GM18502 (cell line): ENCODE measurements around the gene CBLB.

ENCODE experiments used
- ATAC-seq: cut with Tn5 transposase; IDR thresholded peaks from one replicate; pipeline ENCODE4 v1.9.1; 2021; ENCODE audit warnings: mild to moderate bottlenecking; ENCODE audit not compliant: unreplicated experiment, poor library complexity

CBLB gene

DNA sequence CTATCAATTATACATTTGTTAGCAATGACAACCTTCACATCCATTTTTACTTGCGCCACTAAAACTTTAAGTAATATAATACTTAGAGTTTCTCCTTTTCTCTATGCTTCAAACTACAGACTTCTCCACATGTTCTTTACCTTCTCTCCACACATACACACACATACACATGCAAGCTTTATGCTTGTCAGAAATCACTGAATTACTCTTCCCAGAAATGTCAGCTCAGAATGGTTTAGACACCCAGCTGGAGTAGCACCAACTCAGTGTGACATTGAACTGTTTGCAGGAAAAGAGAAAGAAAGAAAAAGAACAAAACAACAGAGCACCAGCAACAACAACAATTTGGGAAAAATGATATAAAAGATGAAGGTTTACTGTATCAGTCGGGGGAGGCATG is 20.9 kb downstream of the CBLB start:
- ATAC-seq: no peak

GRCh38 chr3:105847452-105847851 is 21.4 kb downstream of the CBLB start:
- no peak for ATAC-seq

GRCh38 chr3:105846809-105847208 is 22.0 kb downstream of the CBLB start:
- ATAC-seq: no peak

DNA sequence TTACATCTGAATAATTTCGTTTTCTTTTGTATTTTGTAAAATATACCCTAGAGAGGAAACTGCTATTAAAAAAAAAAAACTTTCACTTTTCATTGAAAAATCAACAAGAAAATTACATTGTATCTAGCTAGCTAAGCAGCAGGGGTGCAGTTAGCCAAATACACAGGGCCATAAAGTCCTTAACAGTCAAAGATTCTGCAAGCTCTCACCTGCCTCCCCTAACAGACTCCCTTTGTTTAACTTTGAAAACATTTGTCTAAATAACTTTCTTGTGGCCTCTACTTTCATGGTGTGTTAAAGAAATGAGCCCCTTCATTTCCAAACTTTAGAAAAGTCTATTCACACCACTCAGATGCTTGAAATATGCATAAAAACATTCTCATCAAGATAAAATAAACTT is 23.3 kb downstream of the CBLB start:
- ATAC-seq: no peak

- ATAC-seq: no peak
These were observed 24.1 kb downstream of the CBLB start for GRCh38 chr3:105844704-105845103.

DNA sequence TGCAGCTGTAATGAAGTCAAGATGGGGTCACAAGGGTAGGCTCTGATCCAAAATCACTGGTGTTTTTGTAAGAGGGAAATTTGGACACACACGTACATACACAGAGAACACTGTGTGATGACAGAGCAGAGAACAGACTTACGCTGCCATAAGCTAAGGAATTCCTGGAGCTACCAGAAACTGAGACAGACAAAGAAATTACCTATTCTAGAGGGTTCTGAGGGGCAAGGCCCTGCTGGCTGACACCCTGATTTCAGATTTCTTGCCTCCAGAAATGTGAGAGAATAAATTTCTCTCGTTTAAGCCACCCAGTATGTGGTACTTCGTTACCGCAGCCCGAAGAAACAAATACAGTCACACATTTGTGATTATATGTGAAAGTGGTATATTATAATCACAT is 24.8 kb downstream of the CBLB start:
- no peak for ATAC-seq

DNA sequence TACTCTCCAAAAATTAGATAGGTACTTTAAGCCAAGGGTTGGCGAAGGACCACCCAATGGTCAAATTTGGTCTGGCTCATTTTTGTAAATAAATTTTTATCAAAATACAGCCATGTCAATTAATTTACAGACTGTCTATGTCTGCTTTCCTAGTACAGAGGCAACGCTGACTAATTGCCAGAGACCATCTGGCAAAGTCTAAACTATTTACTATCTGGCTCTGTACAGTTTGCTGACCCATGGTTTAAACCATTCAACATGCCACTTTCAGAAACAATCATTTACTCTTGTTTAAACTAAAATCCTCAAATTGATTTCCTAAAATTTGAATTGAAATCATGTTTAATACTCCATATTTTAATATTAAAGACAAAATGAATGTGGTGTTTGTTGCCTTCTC is 25.9 kb downstream of the CBLB start:
- no peak for ATAC-seq

DNA sequence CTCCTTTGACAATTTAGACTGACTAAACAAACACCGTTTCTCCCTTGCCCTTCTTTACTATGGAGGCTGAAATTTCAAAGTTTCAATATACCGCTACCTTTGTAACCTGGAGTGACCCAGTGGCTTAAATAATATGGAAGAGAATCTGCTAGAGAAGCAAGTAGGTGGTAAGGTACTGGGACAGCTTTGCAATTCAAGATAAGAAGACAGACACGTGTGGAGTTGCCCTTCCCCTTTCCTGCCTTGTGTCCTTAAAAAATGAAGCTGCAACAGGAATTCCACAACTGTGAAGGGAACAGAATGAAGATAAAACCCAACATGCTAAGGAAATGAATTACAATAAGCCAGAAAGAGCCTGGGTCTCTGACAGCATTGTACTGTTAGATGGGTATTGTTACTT is 26.4 kb downstream of the CBLB start:
- no peak for ATAC-seq

DNA sequence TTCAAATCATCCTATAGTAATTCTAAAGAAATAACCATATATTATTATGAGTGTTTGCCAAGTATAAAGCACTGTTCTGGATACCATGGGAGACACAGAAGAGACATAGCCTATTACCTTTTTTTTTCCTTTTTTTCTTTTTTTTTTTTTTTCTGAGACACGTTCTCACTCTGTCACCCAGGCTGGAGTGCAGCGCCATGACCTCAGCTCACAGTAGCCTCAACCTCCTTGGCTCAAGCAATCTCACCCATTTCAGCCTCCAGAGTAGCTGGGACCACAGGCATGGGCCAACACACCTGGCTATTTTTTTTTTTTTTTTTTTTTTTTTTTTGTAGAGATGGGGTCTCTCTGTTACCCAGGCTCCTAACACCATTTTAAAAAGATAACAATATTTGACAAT is 30.9 kb downstream of the CBLB start:
- no peak for ATAC-seq

DNA sequence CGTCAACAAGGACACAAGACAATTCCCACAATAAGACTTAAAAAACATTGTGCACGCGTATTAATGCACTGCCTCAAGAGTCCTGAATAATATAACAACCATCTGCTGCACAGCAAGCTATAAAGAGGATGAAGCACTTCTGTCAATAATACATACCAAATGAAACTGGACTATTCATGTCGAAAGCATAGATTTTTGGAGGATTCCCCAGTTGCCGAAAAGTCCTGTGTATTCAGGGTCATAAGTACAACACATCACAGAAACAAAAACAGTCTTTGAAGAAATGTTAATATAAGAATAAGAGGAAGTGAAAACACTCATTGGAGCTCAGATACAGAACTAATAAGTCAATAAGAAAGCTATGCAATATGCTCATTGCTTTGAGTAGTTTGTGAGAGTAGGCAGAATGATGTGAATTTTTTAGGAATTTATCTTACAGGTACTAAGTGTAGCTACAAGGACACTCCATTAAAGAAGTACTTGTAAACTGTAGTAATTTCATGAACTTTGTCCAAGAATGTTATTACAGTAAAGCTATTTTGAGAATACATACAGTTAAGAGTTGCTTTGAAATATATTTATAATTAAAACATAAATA is 31.6 kb downstream of the CBLB start:
- peak; percentile 92 for ATAC-seq

DNA sequence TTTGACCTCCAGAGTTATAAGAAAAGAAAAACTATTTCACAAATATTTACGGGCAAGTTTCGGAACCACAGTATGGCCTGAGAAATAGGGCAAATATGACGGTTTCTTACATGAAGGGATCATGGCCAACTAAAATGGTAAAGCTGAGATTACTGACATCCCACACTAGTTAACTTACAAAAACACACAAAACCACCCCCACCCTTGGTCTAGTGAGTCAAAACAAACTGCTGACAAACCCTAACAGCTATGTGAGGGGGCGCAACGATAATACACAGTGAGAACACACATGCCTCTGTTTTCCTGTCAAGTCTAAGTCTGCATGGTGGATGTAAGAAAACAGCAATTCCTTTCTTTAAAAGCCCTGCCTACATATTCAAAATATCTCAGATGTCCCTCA is 32.3 kb downstream of the CBLB start:
- peak; percentile 59 for ATAC-seq

DNA sequence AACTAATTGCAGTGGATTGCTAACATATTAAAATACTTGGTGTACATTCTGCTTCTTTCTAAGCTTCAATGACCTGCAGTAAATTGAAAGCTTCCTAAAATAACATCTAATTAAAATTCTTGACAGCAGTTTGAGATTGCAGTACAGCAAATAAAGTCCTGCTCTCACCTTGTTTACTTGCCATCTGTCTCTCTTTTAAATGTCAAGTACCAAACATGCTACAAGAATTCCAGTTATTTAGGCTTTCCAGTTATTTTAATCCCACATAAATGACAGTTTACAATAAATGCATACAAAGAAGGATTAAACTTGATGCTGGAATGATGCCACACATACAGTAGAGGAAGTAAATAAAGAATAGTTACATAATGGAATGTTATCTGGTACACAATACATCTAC is 33.2 kb downstream of the CBLB start:
- no peak for ATAC-seq

GRCh38 chr3:105834768-105835167 is 34.0 kb downstream of the CBLB start:
- no peak for ATAC-seq

DNA sequence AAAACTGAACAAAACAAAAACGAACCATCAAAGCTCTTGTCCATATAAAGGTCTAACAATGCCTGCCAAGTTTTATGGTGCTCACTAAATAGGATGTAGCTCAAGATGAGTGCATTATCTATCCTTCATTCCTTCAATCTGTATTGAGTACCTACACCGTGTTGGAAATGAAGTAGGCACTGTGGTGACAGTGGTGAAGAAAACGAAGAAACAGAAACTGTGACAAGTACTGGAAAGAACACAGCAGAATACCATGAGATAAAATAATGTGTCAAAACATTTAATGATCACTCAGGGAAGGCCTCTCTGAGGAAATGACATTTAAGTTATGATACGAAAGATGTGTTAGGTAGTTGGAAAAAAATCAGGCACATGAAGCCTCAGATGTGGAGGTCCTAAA is 36.2 kb downstream of the CBLB start:
- no peak for ATAC-seq

GRCh38 chr3:105830836-105831235 is 38.0 kb downstream of the CBLB start:
- ATAC-seq: no peak

- ATAC-seq: no peak
These were observed 38.8 kb downstream of the CBLB start for GRCh38 chr3:105829871-105830622.

DNA sequence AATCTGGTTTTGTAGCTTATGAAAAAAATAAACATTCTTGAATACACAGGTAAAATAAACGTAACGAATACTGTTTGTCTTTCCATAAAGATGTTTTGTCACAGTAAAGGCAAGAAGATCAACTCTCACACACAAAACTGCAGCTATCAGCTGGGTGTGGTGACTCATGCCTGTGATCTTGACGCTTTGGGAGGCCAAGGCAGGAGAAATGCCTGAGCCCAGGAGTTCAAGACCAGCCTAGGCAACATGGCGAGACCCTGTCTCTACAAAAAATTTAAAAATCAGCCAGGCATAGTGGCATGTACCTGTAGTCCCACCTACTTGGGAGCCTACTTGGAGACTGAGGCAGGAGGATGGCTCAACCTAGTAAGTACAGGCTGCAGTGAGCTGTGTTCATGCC is 39.6 kb downstream of the CBLB start:
- ATAC-seq: no peak

DNA sequence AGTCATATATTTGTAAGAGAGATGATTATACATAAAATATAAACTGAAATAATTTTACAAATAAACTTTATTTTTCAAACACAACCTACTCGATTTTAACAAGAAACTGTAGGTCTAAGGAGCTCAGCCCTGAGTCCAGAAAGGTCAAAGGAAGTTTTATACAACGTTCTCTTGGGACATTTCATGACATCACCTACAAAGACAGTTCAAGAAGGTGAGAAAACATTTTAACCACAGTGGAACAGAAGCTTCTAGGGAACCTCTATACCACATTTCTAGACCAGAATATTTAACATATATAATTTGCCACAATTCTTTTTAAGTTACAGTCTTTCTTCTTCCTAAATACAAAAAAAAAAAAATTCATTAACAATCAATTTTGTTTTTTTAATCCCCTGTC is 40.1 kb downstream of the CBLB start:
- ATAC-seq: no peak

DNA sequence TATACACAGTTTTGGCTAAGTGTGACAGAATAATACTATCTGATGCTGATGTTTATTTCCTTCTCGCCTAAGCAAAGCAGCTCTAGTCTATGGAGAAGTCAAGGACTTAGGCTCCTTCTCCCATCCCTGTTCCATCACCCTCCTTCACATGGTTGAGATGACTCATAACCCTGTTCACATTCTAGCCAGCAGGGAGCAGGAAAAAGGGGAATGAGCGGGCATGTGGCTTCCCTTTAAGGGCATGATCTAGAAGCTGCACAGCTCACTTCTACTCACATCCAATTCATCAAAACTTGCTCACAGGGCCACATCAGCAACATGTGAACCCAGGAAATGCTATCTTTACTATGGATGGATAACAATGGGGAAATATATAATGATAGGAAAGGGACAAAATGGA is 40.9 kb downstream of the CBLB start:
- no peak for ATAC-seq

GRCh38 chr3:105826778-105827634 is 41.8 kb downstream of the CBLB start:
- peak; percentile 55 for ATAC-seq

GRCh38 chr3:105824129-105824528 is 44.7 kb downstream of the CBLB start:
- ATAC-seq: no peak
